ENCODE results near the gene OR2AE1.

The OR2AE1 gene

GRCh38 chr7:99876933-99877332, at the start of gene OR2AE1:
TSS of gene OR2AE1 (minus strand) at chr7:99877033. CDS start at chr7:99877033, 0 bp downstream.
- no peak for TF ChIP-seq CTCF (IDR thresholded peaks at IDR 0.05; ENCODE audit: low read depth, low read length)
- DNase-seq (ENCODE audit: extremely low read depth, low read depth), result no peak

DNA sequence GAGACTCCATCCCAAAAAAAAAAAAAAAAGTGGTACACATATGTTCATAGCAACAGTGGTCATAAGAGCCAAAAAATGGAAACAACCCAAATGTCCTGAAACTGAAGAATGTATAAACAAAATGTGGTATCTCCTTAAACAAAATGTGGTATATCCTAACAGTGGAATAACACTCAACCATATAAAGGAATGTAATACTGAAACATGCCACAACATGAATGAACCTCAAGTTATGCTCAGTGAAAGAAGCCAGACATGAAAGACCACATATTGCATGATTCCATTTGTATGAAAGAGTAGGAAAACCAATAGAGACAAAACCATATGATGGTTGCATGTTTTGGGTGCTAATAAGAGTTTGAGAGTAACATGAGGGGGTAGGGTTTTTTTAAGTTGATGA, 49.5 kb upstream of the OR2AE1 start:
- TF ChIP-seq CTCF (IDR thresholded peaks at IDR 0.05; ENCODE audit: low read depth, low read length), result no peak
- DNase-seq (ENCODE audit: extremely low read depth, low read depth), result no peak

- no peak for TF ChIP-seq CTCF (IDR thresholded peaks at IDR 0.05; ENCODE audit: low read depth, low read length)
- no peak for DNase-seq (ENCODE audit: extremely low read depth, low read depth)
Measured at GRCh38 chr7:99923200-99923599, 46.4 kb upstream of the OR2AE1 start.

DNA sequence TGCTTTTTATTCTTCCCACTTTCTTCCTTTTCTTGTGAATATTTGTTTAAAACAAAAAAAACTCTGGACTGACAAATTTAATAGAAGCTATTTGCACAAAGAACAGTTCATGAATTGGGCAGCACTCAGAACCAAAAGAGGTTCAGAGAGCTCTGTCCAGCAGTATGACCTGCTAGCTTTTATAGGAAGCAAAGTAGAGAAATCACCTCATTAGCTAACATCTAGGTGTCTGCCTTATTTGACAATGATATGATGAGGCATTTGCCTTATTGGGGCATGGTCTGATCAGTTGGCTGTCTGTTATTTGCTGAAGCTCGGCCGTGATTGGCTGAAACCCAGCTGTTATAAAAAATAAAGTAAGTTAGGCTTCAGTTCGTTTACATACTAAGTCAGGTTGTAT, 43.3 kb upstream of the OR2AE1 start:
- DNase-seq (ENCODE audit: extremely low read depth, low read depth), result no peak
- TF ChIP-seq CTCF (IDR thresholded peaks at IDR 0.05; ENCODE audit: low read depth, low read length), result no peak

DNA sequence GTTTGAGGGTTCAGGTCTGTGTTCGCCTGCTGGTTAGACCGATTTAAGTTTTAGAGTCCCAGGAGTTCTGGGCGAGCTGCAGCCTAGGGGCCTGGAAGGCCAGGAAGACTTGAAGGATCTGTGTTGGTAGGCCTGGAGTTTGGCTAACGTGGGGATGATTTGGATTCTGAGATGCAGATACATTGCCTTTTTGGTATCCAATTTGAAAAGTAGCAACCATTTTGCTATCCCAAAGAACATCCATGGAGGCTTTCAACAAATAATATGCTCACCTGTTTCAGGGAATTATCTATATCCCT, 42.9 kb upstream of the OR2AE1 start:
- DNase-seq (ENCODE audit: extremely low read depth, low read depth), result no peak
- TF ChIP-seq CTCF (IDR thresholded peaks at IDR 0.05; ENCODE audit: low read depth, low read length), result no peak

GRCh38 chr7:99918959-99919813, 42.4 kb upstream of the OR2AE1 start, which contains the start of gene TRIM4:
TSS of gene TRIM4 (minus strand) at chr7:99919530. CDS start at chr7:99919401, 129 bp downstream.
- no peak; the same call in 1 of the 2 replicates for TF ChIP-seq CTCF (IDR thresholded peaks at IDR 0.05; ENCODE audit: low read depth, low read length)
- DNase-seq (ENCODE audit: extremely low read depth, low read depth), result peak; percentile 80

GRCh38 chr7:99910976-99911375, 34.1 kb upstream of the OR2AE1 start:
- no peak for TF ChIP-seq CTCF (IDR thresholded peaks at IDR 0.05; ENCODE audit: low read depth, low read length)
- no peak for DNase-seq (ENCODE audit: extremely low read depth, low read depth)

Measured in AG09319 (cell line).